GM12878 (cell line): ENCODE data around the gene OOSP4B. TPM values are rescaled to one million over a fixed set of nuclear protein-coding genes. Genes with fewer than 3 reads are reported as not detected.

Experiments
- ATAC-seq: fragments of 200-7000 bp; cut with Tn5 transposase; 3 replicates; pipeline ENCODE4 v1.9.1; 2020; ENCODE audit warnings: mild to moderate bottlenecking, moderate library complexity
- BruUV-seq: library from RNA; stranded (reverse); fragments of 400-500 nt; replicated peaks from 2 replicates; lab custom pipeline; 2021; lab: Mats Ljungman, UMichigan
- CTCF ChIA-PET: fragments of 300-600 bp; sonication (Branson Sonifier 250); formaldehyde crosslinking; extraction: SDS; loops from one replicate; lab custom pipeline; 2021; ENCODE audit warnings: inconsistent platforms; lab: Yijun Ruan, JAX
- POLR2A ChIA-PET: fragments of 350-600 bp; formaldehyde crosslinking; extraction: SDS; loops from one replicate; lab custom pipeline; 2021; ENCODE audit warnings: inconsistent platforms; lab: Charles Lee
- RAD21 ChIA-PET: fragments of 300-600 bp; sonication (Branson Sonifier 250); formaldehyde crosslinking; loops from one replicate; lab custom pipeline; 2023; ENCODE audit warnings: antibody characterized with exemption; ENCODE audit not compliant: unreplicated experiment; lab: Charles Lee
- SMC1A ChIA-PET: fragments of 300-600 bp; sonication (Branson Sonifier 250); formaldehyde crosslinking; loops from one replicate; lab custom pipeline; 2023; ENCODE audit not compliant: unreplicated experiment, uncharacterized antibody; lab: Charles Lee
- DNase-seq: peaks from one replicate; pipeline ENCODE4 v3.0.0-alpha.2; 2011; ENCODE audit warnings: low read depth, low spot score
- FAIRE-seq: peaks from 3 replicates; lab custom pipeline; 2011; peaks lifted over from hg19 to GRCh38; lab: Jason Lieb, UNC
- H2AFZ ChIP-seq: 2 replicates; pipeline ENCODE4 v1.6.0; 2011; ENCODE audit warnings: low read depth, low read length, control low read depth; ENCODE audit not compliant: control insufficient read depth
- H3K27ac ChIP-seq: 2 replicates; pipeline ENCODE4 v1.5.1; 2011; ENCODE audit warnings: control low read depth; ENCODE audit not compliant: control insufficient read depth, insufficient read depth
- H3K27me3 ChIP-seq, 2 experiments: replicated peaks in 1 of 2; 2 replicates each; pipeline versions ENCODE4 v1.6.0 to v1.6.1; 2011; ENCODE audit warnings: low read length in 1 of 2; ENCODE audit not compliant: control insufficient read depth in 2 of 2, insufficient read depth in 2 of 2
- H3K36me3 ChIP-seq, 2 experiments: 2 replicates each; pipeline ENCODE4 v1.5.1; 2011; ENCODE audit warnings: low read length in 1 of 2; ENCODE audit not compliant: control insufficient read depth in 2 of 2, insufficient read depth in 2 of 2
- H3K4me1 ChIP-seq: 2 replicates; pipeline ENCODE4 v1.6.1; 2011; ENCODE audit warnings: mild to moderate bottlenecking, low read length, moderate library complexity, mixed read lengths; ENCODE audit not compliant: control insufficient read depth, insufficient read depth
- H3K4me2 ChIP-seq: 2 replicates; pipeline ENCODE4 v1.6.0; 2011; ENCODE audit warnings: control low read depth; ENCODE audit not compliant: control insufficient read depth, insufficient read depth
- H3K4me3 ChIP-seq: fragments of 200-600 bp; sonication (generic); 2 replicates; pipeline ENCODE4 v1.5.1; 2016
- H3K79me2 ChIP-seq: 2 replicates; pipeline ENCODE4 v1.6.0; 2011; ENCODE audit warnings: low read length; ENCODE audit not compliant: control insufficient read depth, insufficient read depth
- H3K9ac ChIP-seq: 2 replicates; pipeline ENCODE4 v1.8.0; 2011; ENCODE audit warnings: low read length, control low read depth, mixed read lengths; ENCODE audit not compliant: control insufficient read depth, insufficient read depth
- H3K9me3 ChIP-seq: replicated peaks from 3 replicates; pipeline ENCODE4 v1.5.1; 2011; ENCODE audit warnings: mild to moderate bottlenecking, low read length; ENCODE audit not compliant: control insufficient read depth, insufficient read depth
- H4K20me1 ChIP-seq: 2 replicates; pipeline ENCODE4 v1.6.0; 2011; ENCODE audit not compliant: control insufficient read depth, insufficient read depth
- ATF7 ChIP-seq: fragments of 450-650 bp; IDR thresholded peaks from 2 replicates; pipeline ENCODE4 v1.6.1; 2016; ENCODE audit warnings: low read depth, mild to moderate bottlenecking
- CREB1 ChIP-seq: IDR thresholded peaks from 2 replicates; pipeline ENCODE4 v1.6.1; 2012; ENCODE audit warnings: low read depth, mild to moderate bottlenecking, inconsistent platforms
- FOXK2 ChIP-seq: fragments of 450-650 bp; IDR thresholded peaks from 2 replicates; pipeline ENCODE4 v1.6.1; 2017; ENCODE audit warnings: mild to moderate bottlenecking, moderate library complexity
- IKZF1 ChIP-seq: fragments of 450-650 bp; conservative IDR thresholded peaks from 2 replicates; pipeline ENCODE4 v1.6.1; 2017; ENCODE audit warnings: antibody characterized with exemption, mild to moderate bottlenecking
- IKZF2 ChIP-seq, 2 experiments: fragments of 450-650 bp; IDR thresholded peaks; 2 replicates each; pipeline ENCODE4 v1.6.1; 2017; ENCODE audit warnings: mild to moderate bottlenecking in 2 of 2, moderate library complexity in 2 of 2
- IRF5 ChIP-seq: fragments of 450-650 bp; IDR thresholded peaks from 2 replicates; pipeline ENCODE4 v1.6.1; 2017; ENCODE audit warnings: borderline replicate concordance
- NR2C1 ChIP-seq: fragments of 450-650 bp; IDR thresholded peaks from 2 replicates; pipeline ENCODE4 v1.6.1; 2017; ENCODE audit warnings: antibody characterized with exemption, mild to moderate bottlenecking, moderate library complexity
- ZNF622 ChIP-seq: fragments of 450-650 bp; IDR thresholded peaks from 2 replicates; pipeline ENCODE4 v1.6.1; 2017; ENCODE audit warnings: mild to moderate bottlenecking, inconsistent platforms
- ZZZ3 ChIP-seq: IDR thresholded peaks from 2 replicates; pipeline ENCODE4 v1.6.1; 2011; ENCODE audit warnings: low read depth; ENCODE audit not compliant: control insufficient read depth, insufficient read length
- WGBS: methylation state at CpG from one replicate; pipeline ENCODE4 v1.1.6; 2016; ENCODE audit warnings: low lambda C conversion rate; ENCODE audit not compliant: insufficient replicate concordance, insufficient coverage; ENCODE audit errors: missing lambda C conversion rate; 5-methylcytosine and 5-hydroxymethylcytosine counted together
- in situ Hi-C: fragments of 300-500 bp; cut with MboI; formaldehyde crosslinking; loops from 9 replicates; pipeline ENCODE4 v1.14.3; 2018; ENCODE audit warnings: mixed read lengths
- intact Hi-C: fragments of 100-400 bp; cut with micrococcal nuclease; formaldehyde crosslinking; loops from one replicate; pipeline ENCODE4 v1.14.2; 2022; ENCODE audit not compliant: unreplicated experiment
- polyA plus RNA-seq, 11 experiments: library from polyadenylated mRNA; depleted of rRNA in 4 of 11; unstranded in 6 of 11; stranded (reverse) in 5 of 11; fragments of >200 nt; fragmentation: Nextera tagmentation in 4 of 11; fragmentation: Illumina TruSeq in 1 of 11; extraction: Ambion mirVana in 4 of 11; extraction: Trizol in 1 of 11; gene quantifications; 1 replicate in 1 of 11; 2 replicates in 10 of 11; pipeline versions ENCODE4 v1.2.1 to v1.2.3, GENCODE V29; 2011 to 2016; ENCODE audit warnings: inconsistent platforms in 2 of 11, missing spikeins in 2 of 11, low read depth in 1 of 11
- total RNA-seq, 4 experiments: library from RNA; depleted of rRNA in 3 of 4; stranded (reverse); fragments of >200 nt in 3 of 4; fragmentation: Illumina TruSeq in 1 of 4; extraction: Trizol in 1 of 4; gene quantifications; 2 replicates each; pipeline versions ENCODE4 v1.2.1 to v1.2.3, GENCODE V29; 2013 to 2021

OOSP4B gene
- total and polyA plus RNA-seq, 10 of the 15 experiments (the other 5 are each of a cell fraction or from before 2014, with no cell fraction given) = not detected

- TF ChIP-seq NR2C1 (no peak), IKZF1 (no peak), ZNF622 (no peak)
These were observed 32.6 kb upstream of the OOSP4B start (continued) for GRCh38 chr11:59984368-59984767.

- intact Hi-C loops (no loop called here), in situ Hi-C loops (no loop called here)
- ChIA-PET RAD21 (no interaction called here), SMC1A (no interaction called here), CTCF (no interaction called here), POLR2A (no interaction called here)
- Histone ChIP-seq H2AFZ (no peak overlapping the region), H4K20me1 (no peaks in the 10 kb centered on the region), H3K9ac (no peak overlapping the region), H3K27me3 (no peaks in the 10 kb centered on the region), H3K79me2 (no peaks in the 10 kb centered on the region), H3K4me1 (no peaks in the 10 kb centered on the region), H3K36me3 (no peaks in the 10 kb centered on the region), H3K9me3 (no peaks in the 10 kb centered on the region), H3K4me2 (no peak overlapping the region), H3K27ac (no peak overlapping the region), H3K4me3 (no peak overlapping the region)
- DNase-seq (no peak), ATAC-seq (no peak), FAIRE-seq (no peak)
- 0% methylated on average over 1 of the region's 1 CpG for WGBS
- TF ChIP-seq IRF5 (no peak), IKZF1 (no peak), ATF7 (no peak), FOXK2 (no peak), ZZZ3 (no peak), IKZF2 (IDR thresholded peaks at IDR 0.05) (no peak), CREB1 (no peak)
- BruUV-seq = no TSS peak
These were observed 26.6 kb upstream of the OOSP4B start for GRCh38 chr11:59990421-59990820.
